NCI-H1694 treated with DMSO at 0.1 percent for 48 hours (cell line): ENCODE results near the gene AIFM2.
"Not testable (repeated sequence)": the region's sequence is repeated elsewhere in the genome, so short reads cannot be mapped to it uniquely, and the experiment has no call there.

ENCODE experiments used
- DNase-seq: peaks from one replicate; lab custom pipeline; 2025; lab: John Stamatoyannopoulos, UW

The AIFM2 gene

DNA sequence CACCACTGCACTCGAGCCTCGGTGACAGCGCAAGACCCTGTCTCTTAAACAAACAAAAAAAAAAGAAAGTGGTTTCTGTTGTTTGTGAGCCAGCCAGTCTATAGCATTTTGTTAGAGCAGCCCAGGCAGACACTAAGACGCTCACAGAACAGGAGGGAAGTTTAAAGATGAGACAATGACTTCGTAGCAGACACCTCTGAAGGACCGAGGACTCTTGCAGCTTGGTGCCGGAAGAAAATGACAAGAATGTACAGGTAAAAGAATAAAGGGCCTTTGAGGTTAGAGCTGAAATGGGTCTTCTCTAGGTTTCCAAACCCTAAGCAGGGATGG is 40.3 kb downstream of the AIFM2 start:
- DNase-seq, result no peak

DNA sequence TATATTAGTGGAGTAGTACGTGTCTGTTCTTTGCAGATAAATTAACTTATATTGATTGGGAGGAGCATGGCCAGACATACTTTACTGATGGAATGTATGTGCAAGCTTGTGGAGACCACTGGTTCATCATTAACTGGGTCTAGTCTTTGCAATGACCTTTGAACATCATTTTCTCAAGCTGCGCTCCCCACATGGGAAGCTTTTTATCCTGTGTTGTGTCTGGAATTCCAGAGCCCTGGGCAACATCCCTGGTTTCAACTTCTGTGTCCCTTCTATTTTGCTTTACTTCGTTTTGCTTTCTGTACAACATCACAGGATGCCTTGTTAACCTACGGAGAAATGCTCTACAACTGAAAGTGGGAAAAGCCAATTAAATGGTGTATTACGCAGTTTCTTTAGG is 41.7 kb downstream of the AIFM2 start:
- no peak for DNase-seq

DNA sequence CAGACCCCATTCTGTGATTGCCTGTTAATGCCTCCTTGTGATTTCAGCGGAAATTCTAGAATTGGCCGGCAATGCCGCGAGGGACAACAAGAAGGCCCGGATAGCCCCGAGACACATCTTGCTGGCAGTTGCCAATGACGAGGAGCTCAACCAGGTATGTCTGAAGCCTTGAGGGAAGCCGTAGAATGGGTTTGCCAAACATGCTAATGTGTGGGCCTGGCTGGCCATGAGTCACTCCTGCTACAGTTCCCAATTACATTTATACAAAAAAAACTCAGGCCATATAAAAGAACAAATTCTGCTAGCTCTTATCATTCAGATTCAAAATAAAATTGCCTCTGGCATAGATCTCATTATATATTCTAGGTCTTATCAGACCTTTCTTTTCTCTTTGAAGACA is 42.6 kb downstream of the AIFM2 start:
- no peak for DNase-seq

DNA sequence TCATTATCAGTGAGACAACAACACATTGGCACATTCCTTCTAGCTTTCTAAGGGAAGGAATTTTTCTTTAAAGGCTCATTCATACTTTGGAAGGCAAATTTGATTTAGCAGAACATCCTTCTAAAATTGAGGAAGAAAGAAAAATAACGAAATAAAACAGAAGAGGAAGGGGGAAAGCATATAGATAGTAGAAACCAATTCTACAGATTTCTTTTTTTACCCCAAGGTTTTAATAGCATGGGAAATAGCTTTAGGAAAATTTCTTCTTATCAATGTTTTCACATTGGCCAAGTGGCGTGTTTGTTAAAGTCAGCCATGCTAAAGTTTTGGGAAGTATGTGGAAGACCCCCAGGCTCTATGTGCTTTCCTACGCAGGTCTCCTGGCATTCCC is 44.3 kb downstream of the AIFM2 start:
- no peak for DNase-seq

DNA sequence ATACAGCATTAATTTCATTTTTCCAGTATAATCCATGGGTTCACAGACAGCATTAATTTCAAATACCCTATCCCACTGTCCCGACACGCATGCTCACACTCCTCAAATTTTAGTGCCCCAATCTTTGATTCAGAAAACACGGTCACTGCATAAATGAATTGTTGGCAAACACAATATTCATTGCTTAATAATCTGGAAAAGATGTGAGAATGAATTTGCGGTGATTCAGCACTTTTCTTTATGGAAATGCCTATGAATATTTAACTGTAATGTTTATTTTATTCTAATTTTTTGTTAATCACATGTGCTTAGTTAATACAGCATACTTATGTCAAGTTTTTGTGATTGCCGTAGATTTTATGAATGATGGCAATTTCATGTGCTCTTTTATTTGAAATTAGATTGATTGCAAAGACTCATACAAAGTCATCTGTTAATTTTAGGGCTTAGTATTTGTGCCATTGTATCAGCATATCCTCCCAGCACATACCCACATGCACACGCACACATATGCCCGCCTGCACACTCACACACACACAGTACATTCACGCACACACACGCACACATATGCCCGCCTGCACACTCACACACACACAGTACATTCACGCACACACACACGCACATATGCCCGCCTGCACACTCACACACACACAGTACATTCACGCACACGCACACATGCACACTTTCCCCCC is 44.9 kb downstream of the AIFM2 start:
- no peak for DNase-seq

DNA sequence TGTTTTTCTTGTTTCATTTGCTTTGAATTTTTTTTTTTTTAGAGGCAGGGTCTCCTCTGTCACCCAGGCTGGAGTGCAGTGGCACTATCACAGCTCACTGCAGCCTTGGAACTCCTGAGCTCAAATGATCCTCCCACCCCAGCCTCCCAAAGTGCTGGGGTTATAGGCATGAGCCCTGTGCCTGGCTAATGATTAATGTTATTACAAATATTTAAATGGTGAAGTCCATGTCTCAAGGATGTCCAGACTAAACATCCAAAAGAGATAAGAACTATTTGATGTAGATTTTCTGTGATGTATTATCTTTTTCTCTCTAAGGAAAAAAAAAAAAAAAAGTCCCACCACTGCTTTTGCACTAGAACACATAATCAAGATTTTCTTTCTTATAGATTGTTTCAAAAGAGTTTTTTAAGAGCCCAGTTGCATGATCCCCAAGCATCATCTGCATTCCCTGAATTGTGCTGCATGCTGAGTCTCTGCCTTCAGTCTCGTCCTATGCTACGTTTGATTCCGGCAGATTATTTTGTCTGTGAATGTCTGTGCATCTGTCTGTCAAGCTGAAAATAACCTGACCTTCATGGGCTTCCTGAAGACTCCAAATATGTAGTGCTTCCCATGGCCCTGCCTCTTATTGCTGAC is 46.5 kb downstream of the AIFM2 start:
- DNase-seq, result no peak

DNA sequence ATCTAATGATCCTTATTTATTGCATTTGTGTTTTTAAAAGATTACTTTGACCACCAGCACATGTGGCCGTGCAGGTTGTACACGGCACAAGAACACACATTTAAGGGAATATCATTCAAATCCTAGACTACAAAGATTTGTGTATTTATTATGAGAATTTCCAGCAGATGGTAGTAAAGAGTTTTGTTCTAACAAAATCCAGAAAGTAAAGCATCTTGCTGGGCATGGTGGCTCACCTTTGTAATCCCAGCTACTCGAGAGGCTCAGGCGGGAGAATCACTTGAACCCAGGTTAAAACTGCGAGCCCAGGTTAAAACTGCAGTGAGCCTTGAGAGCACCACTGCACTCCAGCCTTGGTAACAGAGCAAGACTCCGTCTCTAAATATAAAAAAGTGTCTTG is 48.4 kb downstream of the AIFM2 start:
- no peak for DNase-seq

DNA sequence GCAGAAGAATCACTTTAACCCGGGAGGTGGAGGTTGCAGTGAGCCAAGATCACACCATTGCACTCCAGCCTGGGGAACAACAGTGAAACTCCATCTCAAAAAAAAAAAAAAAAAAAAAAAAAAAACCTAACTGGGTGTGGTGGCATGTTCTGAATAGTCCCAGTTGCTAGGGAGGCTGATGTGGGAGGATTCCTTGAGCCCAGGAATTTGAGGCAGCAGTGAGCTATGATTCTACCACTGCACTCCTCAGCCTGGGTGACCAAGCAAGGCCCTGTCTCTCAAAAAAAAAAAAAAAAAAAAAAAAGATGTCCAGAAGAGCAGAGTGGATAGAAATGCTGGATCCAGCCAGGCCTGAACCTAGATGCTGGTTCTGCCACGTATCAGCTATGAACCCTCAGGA is 51.8 kb downstream of the AIFM2 start:
- DNase-seq, result not testable (repeated sequence)

DNA sequence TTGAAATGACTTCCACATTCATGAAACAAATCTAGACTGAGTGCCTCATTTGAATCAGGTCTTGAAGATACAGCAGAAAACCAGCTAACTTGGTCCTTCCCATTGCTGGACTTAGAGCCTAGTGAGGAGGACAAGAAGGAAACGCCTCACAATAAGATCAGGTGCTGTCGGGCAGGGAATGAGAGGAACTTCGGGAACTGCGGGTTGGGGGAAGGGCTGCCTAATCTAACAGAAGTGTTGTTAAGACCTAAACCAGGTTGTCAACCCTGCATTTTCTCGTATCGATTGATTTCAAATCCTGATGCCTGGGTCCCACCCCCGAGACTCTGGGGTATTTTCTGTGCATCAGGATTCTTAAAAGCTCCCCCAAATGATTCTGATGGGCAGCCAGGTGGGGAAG is 53.7 kb downstream of the AIFM2 start:
- DNase-seq, result no peak

DNA sequence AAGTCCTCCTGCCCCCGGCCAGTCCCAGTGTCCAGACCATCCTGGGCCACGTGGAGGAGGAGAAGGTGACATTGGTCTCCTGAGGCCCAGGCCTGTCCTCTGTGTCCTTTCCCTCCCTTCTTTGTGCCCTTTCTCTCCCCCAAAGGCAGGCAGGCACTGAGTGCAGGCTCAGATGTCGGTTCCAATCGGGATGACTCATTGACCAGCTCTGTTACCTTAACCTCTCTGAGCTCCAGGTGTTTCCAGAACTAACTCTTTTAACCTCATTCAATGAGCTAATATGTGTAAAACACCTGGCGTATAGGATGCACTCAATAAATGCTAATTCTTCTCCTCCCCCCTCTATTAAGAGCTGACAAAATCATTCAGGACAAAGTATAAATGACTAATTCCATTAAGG is 54.3 kb downstream of the AIFM2 start:
- DNase-seq, result no peak

DNA sequence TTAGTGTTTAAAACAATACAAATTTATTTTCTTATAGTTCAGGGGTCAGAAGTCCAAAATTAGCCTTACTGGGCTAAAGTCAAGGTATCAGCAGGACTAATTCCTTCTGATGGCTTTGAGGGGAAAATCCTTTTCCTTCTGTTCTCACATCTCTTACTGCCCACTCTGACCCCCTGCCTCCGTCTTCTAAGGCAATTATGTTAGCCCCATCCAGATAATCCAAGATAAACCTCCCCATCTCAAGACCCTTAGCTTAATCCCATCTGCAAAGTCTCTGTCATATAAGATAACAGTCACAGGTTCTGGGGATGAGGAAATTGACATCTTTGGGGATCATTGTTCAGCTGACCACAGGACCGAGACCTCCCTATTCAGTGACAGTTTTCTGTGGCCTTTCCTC is 57.7 kb downstream of the AIFM2 start:
- DNase-seq, result no peak

DNA sequence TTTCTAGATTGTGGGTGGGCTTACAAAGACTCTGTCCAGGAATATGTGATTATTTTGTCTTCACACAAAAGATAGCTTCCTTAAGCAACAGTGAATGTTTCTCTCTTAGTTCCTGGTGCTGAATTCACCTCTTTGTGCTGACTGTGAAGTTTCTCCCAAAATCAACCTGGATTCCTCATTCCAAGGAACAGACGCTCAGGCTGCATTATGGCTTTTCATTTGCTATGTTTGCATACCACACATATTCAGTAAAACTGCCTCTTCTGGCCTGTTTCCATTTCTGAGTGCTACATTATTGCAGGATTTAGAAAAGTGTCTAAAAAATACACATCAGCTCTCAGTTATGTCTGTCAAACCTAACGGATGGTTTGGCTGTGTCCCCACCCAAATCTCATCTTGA is 58.5 kb downstream of the AIFM2 start:
- no peak for DNase-seq

DNA sequence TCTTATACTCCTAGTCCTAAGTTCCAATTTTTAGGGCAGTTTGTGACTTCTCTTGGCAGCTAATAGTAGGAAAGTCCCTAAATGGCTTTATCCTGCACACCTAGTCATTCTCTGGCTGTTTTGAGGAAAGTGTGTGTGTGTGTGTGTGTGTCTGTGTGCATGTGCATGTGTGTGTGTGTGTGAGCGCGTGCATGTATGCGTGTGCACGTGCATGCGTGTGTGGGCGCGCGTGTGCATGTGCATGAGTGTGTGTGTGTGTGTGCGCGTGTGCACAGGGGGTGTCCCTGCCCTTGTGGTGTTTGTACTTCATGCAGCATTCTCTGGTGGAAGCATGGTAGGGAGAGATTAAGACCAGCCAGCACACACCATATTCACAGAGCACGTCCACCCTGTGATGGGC is 61.8 kb downstream of the AIFM2 start:
- DNase-seq, result no peak

DNA sequence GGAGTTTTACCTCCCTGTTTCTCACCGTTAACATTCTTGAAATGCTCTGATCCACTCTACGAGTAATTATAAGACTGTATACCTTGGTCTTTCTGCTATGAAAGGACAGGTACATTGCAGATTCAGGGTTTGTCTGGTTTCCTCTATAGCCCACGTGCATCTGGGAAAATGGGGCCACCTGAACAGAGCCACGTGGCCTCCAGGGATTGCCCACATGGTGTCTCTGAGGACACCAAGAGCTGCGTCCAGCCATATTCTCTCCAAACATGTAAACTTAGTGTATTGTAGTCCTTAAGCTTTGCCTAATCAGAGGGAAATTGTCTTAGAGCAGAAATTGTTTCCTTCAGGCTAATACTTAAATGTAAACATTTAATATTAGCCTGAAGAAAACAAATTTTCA is 63.3 kb downstream of the AIFM2 start:
- no peak for DNase-seq

DNA sequence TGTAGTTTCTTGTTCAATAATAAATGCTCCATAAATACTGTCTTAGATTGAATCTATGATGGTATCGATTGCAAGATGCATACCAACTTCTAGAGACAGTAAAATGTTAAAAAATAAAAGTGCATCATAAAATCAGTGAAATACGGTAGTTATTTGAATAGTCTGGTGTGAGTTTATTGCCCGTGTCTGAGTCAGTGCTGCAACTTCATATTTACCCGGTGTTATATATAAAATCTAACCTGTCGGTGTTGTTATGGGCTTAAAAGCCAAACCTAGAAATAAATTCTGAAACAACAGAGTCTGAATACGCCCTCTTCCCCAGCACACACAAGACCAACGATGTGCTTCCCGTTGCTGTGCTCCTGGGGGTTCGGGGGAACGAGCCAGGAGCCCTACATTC is 63.7 kb downstream of the AIFM2 start:
- no peak for DNase-seq

DNA sequence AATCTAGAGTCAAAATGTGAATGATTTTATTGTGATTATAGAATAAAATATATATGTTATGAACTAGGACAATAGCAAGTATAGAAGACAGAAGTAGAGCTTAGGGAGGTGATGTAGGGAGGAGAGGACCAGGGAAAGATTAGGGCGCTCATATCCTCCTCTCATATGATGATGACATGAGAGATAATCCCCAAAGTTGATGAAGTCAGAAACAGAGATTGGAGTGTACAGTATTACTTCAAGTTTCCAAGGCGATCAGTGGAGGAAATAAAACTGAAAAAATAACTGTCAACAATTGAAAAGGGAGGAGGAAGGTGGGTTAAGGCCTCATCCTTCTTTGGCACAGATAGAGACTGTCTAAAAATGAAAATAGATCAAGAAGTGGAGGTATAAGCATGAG is 65.0 kb downstream of the AIFM2 start:
- no peak for DNase-seq

DNA sequence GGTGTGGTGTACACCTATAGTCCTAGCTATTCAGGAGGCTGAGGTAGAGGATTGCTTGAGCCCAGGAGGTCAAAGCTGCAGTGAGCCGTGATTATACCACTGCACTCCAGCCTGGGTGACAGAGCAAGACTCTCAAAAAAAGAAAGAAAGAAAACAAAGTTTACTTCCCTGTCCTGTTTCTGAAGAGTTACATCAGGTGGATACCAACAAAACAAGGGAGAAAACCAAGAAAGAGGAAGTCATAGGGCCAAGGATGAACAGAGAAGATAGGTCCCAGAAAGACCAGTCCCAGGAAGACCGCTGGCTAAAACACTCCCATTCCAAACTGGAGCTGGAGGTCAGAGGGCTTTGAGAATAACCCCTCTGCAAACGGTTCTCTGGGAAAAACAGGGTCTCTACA is 66.4 kb downstream of the AIFM2 start:
- no peak for DNase-seq

DNA sequence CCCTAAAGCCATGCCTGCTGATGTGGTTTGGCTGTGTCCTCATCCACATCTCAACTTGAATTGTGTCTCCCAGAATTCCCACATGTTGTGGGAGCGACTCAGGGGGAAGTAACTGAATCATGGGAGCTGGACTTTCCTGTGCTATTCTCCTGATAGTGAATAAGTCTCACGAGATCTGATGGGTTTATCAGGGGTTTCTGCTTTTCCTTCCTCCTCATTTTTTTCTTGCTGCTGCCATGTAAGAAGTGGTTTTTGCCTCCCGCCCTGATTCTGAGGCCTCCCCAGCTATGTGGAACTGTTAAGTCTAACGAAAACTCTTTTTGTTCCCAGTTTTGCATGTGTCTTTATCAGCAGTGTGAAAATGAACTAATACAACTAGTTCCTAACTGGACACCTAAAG is 68.1 kb downstream of the AIFM2 start:
- no peak for DNase-seq

DNA sequence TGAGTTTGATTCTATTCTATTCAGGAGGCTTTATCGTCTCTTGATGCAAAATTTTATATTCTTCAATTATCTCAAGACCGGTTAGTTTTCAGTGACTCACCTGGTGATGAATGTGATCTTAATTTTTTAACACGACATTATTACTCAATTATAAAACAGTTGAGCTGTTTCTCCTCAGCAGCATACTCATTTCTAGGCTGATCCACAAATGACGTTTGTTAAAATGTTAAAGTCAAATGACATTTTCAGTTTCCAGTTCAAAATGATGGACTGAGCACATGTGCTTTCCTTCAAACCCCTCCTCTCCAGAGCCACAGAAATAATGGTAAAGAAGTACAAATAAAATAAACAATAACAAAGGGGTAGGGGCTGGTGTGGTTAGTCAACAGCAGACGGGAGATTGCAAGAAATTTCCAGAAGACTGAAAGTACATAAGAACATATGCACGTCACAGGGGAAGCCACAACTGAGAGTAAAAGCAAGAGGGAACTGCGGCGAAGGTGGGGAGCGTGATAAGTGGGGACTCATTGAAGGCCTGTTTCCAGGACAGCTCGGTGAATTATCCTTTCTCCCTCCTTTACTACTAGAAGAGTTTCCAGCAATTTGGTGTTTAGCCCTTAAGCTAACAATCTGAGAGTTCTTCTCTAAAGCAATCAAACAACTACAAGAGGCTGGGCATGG is 69.1 kb downstream of the AIFM2 start:
- DNase-seq, result no peak
